Neural cell (in vitro differentiated cells): Measurements from ENCODE around the gene ELMO1.

Experiments used
- EZH2 ChIP-seq: fragments of 200-600, 300-800 bp; shearing (Covaris generic), sonication (generic); IDR thresholded peaks from 2 replicates; pipeline ENCODE4 v1.6.1; 2014; ENCODE audit warnings: antibody characterized with exemption, low read length, borderline replicate concordance, mild to moderate bottlenecking; ENCODE audit not compliant: insufficient read depth, poor library complexity, severe bottlenecking
- POLR2AphosphoS5 ChIP-seq: IDR thresholded peaks from 2 replicates; pipeline ENCODE4 v1.6.1; 2012
- TF ChIP-seq, protein P1 (sequence below): fragments of 450-650 bp; IDR thresholded peaks from 2 replicates; pipeline ENCODE4 v1.5.1; 2014; ENCODE audit warnings: antibody characterized with exemption, mild to moderate bottlenecking, moderate library complexity; ENCODE audit not compliant: poor library complexity, severe bottlenecking

GRCh38 chr7:36811807-36812206 is 636.9 kb downstream of the ELMO1 start:
- TF ChIP-seq EZH2 = no peak
- TF ChIP-seq, protein P1, sequence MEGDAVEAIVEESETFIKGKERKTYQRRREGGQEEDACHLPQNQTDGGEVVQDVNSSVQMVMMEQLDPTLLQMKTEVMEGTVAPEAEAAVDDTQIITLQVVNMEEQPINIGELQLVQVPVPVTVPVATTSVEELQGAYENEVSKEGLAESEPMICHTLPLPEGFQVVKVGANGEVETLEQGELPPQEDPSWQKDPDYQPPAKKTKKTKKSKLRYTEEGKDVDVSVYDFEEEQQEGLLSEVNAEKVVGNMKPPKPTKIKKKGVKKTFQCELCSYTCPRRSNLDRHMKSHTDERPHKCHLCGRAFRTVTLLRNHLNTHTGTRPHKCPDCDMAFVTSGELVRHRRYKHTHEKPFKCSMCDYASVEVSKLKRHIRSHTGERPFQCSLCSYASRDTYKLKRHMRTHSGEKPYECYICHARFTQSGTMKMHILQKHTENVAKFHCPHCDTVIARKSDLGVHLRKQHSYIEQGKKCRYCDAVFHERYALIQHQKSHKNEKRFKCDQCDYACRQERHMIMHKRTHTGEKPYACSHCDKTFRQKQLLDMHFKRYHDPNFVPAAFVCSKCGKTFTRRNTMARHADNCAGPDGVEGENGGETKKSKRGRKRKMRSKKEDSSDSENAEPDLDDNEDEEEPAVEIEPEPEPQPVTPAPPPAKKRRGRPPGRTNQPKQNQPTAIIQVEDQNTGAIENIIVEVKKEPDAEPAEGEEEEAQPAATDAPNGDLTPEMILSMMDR = no peak
- TF ChIP-seq POLR2AphosphoS5 = no peak
